ENCODE measurements around the gene TCTN1.
A peak's percentile ranks its signal among the peaks of the same experiment; 100 is the strongest.

Gene TCTN1

GRCh38 chr12:110613771-110614684 lies at the start of gene TCTN1:
Gene TCTN1 (plus strand): TSS chr12:110614129. CDS start chr12:110614183, 54 bp downstream.
- TF ChIP-seq CTCF (IDR thresholded peaks at IDR 0.05; ENCODE audit: insufficient read depth, low read length, poor library complexity, severe bottlenecking) (no peak), EZH2phosphoT487 (conservative IDR thresholded peaks at IDR 0.05; ENCODE audit: low read length) (no peak)
- 0 out of 2 replicates have a peak within 1 kb of the TSS, but pooled peaks have one; percentile 16 for H3K27ac ChIP-seq (ENCODE audit: low read depth, low read length)
- H3K9ac ChIP-seq (ENCODE audit: low read length), result peak within 1 kb of the TSS; percentile 64
- no peaks in the 10 kb centered on the region for H3K9me2 ChIP-seq (replicated peaks; ENCODE audit: insufficient read depth, low read length)
- no peaks in the 10 kb centered on the region for H3K27me3 ChIP-seq (ENCODE audit: low read length)
- H2AFZ ChIP-seq (ENCODE audit: low read depth, low read length, severe bottlenecking), result peak within 1 kb of the TSS; percentile 81
- no peaks in the 10 kb centered on the region for H3K79me2 ChIP-seq (ENCODE audit: insufficient read depth, low read length)
- peak within 1 kb of the TSS; percentile 66 for H3K4me2 ChIP-seq (ENCODE audit: low read depth, low read length, poor library complexity, severe bottlenecking)
- no peaks in the 10 kb centered on the region for H3K9me3 ChIP-seq (ENCODE audit: insufficient read depth, low read length)
- no peaks in the 10 kb centered on the region for H4K20me1 ChIP-seq (ENCODE audit: low read depth, low read length)
- H3K36me3 ChIP-seq (ENCODE audit: low read length), result no peaks in the 10 kb centered on the region
- H3F3A ChIP-seq (ENCODE audit: insufficient read depth), result peaks cover 17% of the 10 kb centered on the region; the same call in 1 of the 2 replicates
- peak within 1 kb of the TSS; percentile 56 for H3K4me3 ChIP-seq (ENCODE audit: insufficient read depth, low read length, poor library complexity, severe bottlenecking)

- Histone ChIP-seq H3K36me3 (ENCODE audit: low read length) (no peaks in the 10 kb centered on the region), H3K4me3 (ENCODE audit: insufficient read depth, low read length, poor library complexity, severe bottlenecking) (no peak overlapping the region), H4K20me1 (ENCODE audit: low read depth, low read length) (peaks cover 9% of the 10 kb centered on the region), H3K27ac (ENCODE audit: low read depth, low read length) (no peak overlapping the region), H3K9me2 (replicated peaks; ENCODE audit: insufficient read depth, low read length) (no peaks in the 10 kb centered on the region), H3K9me3 (ENCODE audit: insufficient read depth, low read length) (no peaks in the 10 kb centered on the region), H3K27me3 (ENCODE audit: low read length) (no peaks in the 10 kb centered on the region), H3K4me2 (ENCODE audit: low read depth, low read length, poor library complexity, severe bottlenecking) (no peak overlapping the region), H2AFZ (ENCODE audit: low read depth, low read length, severe bottlenecking) (no peak overlapping the region), H3F3A (ENCODE audit: insufficient read depth) (peaks cover 8% of the 10 kb centered on the region), H3K79me2 (ENCODE audit: insufficient read depth, low read length) (peaks cover 97% of the 10 kb centered on the region), H3K9ac (ENCODE audit: low read length) (no peak overlapping the region)
- TF ChIP-seq EZH2phosphoT487 (conservative IDR thresholded peaks at IDR 0.05; ENCODE audit: low read length) (no peak), CTCF (IDR thresholded peaks at IDR 0.05; ENCODE audit: insufficient read depth, low read length, poor library complexity, severe bottlenecking) (no peak)
These were observed 49.4 kb upstream of the TCTN1 start for GRCh38 chr12:110564471-110564991.

GRCh38 chr12:110565894-110566871 lies 47.7 kb upstream of the TCTN1 start:
- Histone ChIP-seq H3K79me2 (ENCODE audit: insufficient read depth, low read length) (peaks cover 85% of the 10 kb centered on the region), H3K36me3 (ENCODE audit: low read length) (no peaks in the 10 kb centered on the region), H3F3A (ENCODE audit: insufficient read depth) (peaks cover 8% of the 10 kb centered on the region), H3K4me2 (ENCODE audit: low read depth, low read length, poor library complexity, severe bottlenecking) (no peak overlapping the region), H3K9me2 (replicated peaks; ENCODE audit: insufficient read depth, low read length) (no peaks in the 10 kb centered on the region), H4K20me1 (ENCODE audit: low read depth, low read length) (peaks cover 9% of the 10 kb centered on the region), H3K9ac (ENCODE audit: low read length) (no peak overlapping the region), H2AFZ (ENCODE audit: low read depth, low read length, severe bottlenecking) (no peak overlapping the region), H3K27me3 (ENCODE audit: low read length) (no peaks in the 10 kb centered on the region), H3K4me3 (ENCODE audit: insufficient read depth, low read length, poor library complexity, severe bottlenecking) (no peak overlapping the region), H3K27ac (ENCODE audit: low read depth, low read length) (no peak overlapping the region), H3K9me3 (ENCODE audit: insufficient read depth, low read length) (no peaks in the 10 kb centered on the region)
- TF ChIP-seq EZH2phosphoT487 (conservative IDR thresholded peaks at IDR 0.05; ENCODE audit: low read length) (no peak), CTCF (IDR thresholded peaks at IDR 0.05; ENCODE audit: insufficient read depth, low read length, poor library complexity, severe bottlenecking) (no peak)
